ENCODE data around the gene AKT1S1.

DNA sequence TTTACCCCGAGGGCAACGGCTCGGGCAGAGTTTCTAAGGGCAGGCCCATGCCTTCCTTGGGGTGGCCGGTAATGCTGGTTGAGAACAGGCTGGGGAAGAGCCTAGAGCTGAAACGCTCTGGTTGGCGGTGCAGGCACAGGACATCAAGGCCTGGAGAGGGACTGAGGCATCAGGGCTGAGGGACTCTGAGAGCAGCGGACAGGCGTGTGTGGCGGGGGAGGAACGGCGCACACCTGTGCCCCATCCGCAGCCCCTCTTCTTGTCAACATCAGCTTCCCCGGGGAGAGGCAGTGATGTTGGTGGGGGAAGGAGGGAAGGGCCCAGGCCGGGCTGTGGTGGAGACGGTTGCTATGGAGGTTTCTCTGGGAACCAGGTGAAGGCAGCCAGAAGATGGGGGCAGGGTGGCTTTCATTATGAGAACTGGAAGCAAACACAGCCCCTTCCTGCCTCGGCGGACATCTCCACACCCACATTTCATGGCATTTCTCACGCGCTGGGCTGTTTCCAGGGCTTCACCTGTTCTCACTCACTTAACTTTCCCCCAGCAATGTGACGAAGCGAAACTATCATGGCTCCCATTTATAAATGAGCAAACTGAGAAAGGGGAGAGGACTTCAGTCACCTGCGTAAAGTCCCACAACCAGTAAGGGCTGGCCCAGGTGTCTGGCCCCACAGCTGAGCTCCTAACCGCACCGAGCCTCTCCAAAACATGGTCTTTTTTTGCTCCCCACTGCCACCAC, 43.6 kb upstream of the AKT1S1 start:
- TF ChIP-seq POLR2AphosphoS5 (IDR thresholded peaks at IDR 0.05; ENCODE audit: low read depth, low read length) (no peak), TAF1 (IDR thresholded peaks at IDR 0.05; ENCODE audit: low read depth, low read length) (no peak), POLR2A (IDR thresholded peaks at IDR 0.05; ENCODE audit: low read depth, low read length) (no peak)

Data from GM12891 (cell line).